ENCODE results near the gene PPP3CB. TPM values are rescaled to one million over a fixed set of nuclear protein-coding genes. Genes with fewer than 3 reads are reported as not detected.

Gene PPP3CB
- total RNA-seq, 1 experiment from 2014 or later: 43.8 TPM

- peaks cover 6% of the 10 kb centered on the region for H3K79me2 ChIP-seq (ENCODE audit: low read length)
- DNase-seq (no peak), ATAC-seq (peak; percentile 55)
- H4K20me1 ChIP-seq (ENCODE audit: low read length): no peaks in the 10 kb centered on the region
- H3K9ac ChIP-seq (ENCODE audit: low read length): no peak overlapping the region
- no peak overlapping the region for H3K4me2 ChIP-seq (ENCODE audit: low read length)
- no peak for TF ChIP-seq EZH2phosphoT487 (IDR thresholded peaks at IDR 0.05; ENCODE audit: borderline replicate concordance, low read length)
- TF ChIP-seq EZH2 (IDR thresholded peaks at IDR 0.05; ENCODE audit: low read length, unreplicated experiment): no peak
- TF ChIP-seq, protein P1, sequence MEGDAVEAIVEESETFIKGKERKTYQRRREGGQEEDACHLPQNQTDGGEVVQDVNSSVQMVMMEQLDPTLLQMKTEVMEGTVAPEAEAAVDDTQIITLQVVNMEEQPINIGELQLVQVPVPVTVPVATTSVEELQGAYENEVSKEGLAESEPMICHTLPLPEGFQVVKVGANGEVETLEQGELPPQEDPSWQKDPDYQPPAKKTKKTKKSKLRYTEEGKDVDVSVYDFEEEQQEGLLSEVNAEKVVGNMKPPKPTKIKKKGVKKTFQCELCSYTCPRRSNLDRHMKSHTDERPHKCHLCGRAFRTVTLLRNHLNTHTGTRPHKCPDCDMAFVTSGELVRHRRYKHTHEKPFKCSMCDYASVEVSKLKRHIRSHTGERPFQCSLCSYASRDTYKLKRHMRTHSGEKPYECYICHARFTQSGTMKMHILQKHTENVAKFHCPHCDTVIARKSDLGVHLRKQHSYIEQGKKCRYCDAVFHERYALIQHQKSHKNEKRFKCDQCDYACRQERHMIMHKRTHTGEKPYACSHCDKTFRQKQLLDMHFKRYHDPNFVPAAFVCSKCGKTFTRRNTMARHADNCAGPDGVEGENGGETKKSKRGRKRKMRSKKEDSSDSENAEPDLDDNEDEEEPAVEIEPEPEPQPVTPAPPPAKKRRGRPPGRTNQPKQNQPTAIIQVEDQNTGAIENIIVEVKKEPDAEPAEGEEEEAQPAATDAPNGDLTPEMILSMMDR (conservative IDR thresholded peaks at IDR 0.05; ENCODE audit: low read depth, low read length): no peak
- H3K27me3 ChIP-seq (ENCODE audit: low read length): no peaks in the 10 kb centered on the region
- no peaks in the 10 kb centered on the region for H3K9me2 ChIP-seq (replicated peaks; ENCODE audit: low read length)
- ChIA-PET POLR2A (ENCODE audit: unreplicated experiment) (interaction anchor here (0.6 kb wide), 4 partner anchors 60 to 551 kb away, joined by 3 to 8 read pairs (median 4); no protein-coding TSS in a partner anchor), CTCF (no interaction called here)
- H3K4me3 ChIP-seq (ENCODE audit: low read length): no peak overlapping the region
- H3K36me3 ChIP-seq (ENCODE audit: low read depth, low read length): peaks cover 25% of the 10 kb centered on the region; the same call in 1 of the 2 replicates
- H3K9me3 ChIP-seq (ENCODE audit: low read length): no peaks in the 10 kb centered on the region
- no peak overlapping the region for H3K27ac ChIP-seq (ENCODE audit: low read length)
- intact Hi-C loops (cut with micrococcal nuclease): no loop called here
- no TSS peak for BruUV-seq (replicated peaks)
- no peak overlapping the region for H2AFZ ChIP-seq (ENCODE audit: low read length)
- H3K4me1 ChIP-seq (ENCODE audit: insufficient read depth, low read length): peaks cover 11% of the 10 kb centered on the region
- H3F3A ChIP-seq (ENCODE audit: low read length, unreplicated experiment): no peaks in the 10 kb centered on the region
Measured at GRCh38 chr10:73501651-73502050, 5.8 kb upstream of the PPP3CB start.

DNA sequence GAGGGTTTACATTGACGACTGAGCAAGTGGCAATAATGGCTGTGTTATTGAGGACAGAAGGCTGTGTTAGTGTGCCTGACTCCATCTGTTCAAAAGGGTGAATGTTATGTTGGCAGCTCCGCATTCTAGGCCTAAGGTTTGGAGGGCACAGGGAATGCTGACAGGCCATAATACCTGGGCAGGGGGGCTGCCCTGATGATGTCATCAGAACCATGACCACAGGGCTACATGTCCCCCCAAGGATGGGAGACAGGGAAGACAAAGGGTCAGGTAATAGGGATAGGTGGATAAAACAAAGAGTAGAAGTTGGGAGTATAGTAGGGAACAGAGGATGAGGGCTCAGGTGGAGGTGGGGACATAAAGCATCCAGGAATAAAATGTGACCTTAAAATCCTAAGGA lies 1.8 kb upstream of the PPP3CB start:
- CTCF ChIA-PET: no interaction called here
- H3K27ac ChIP-seq (ENCODE audit: low read length): no peak overlapping the region
- TF ChIP-seq EZH2phosphoT487 (IDR thresholded peaks at IDR 0.05; ENCODE audit: borderline replicate concordance, low read length) (no peak), EZH2 (IDR thresholded peaks at IDR 0.05; ENCODE audit: low read length, unreplicated experiment) (no peak)
- TF ChIP-seq, protein P1 (conservative IDR thresholded peaks at IDR 0.05; ENCODE audit: low read depth, low read length): no peak
- no peaks in the 10 kb centered on the region for H3K9me2 ChIP-seq (replicated peaks; ENCODE audit: low read length)
- H3K79me2 ChIP-seq (ENCODE audit: low read length): peaks cover 42% of the 10 kb centered on the region
- no peaks in the 10 kb centered on the region for H3K9me3 ChIP-seq (ENCODE audit: low read length)
- ATAC-seq (no peak), DNase-seq (no peak)
- no peak overlapping the region for H3K4me3 ChIP-seq (ENCODE audit: low read length)
- H3F3A ChIP-seq (ENCODE audit: low read length, unreplicated experiment): peaks cover 9% of the 10 kb centered on the region
- no peaks in the 10 kb centered on the region for H4K20me1 ChIP-seq (ENCODE audit: low read length)
- H3K36me3 ChIP-seq (ENCODE audit: low read depth, low read length): peaks cover 16% of the 10 kb centered on the region; the same call in 1 of the 2 replicates
- intact Hi-C loops (cut with micrococcal nuclease): loop anchor here (5.0 kb wide), 2 partner anchors 235 to 250 kb away; partner anchors contain the start of gene DNAJC9
- H3K27me3 ChIP-seq (ENCODE audit: low read length): no peaks in the 10 kb centered on the region
- POLR2A ChIA-PET (ENCODE audit: unreplicated experiment): no interaction called here
- no TSS peak for BruUV-seq (replicated peaks)
- no peak overlapping the region for H3K4me2 ChIP-seq (ENCODE audit: low read length)
- H3K9ac ChIP-seq (ENCODE audit: low read length): no peak overlapping the region
- H3K4me1 ChIP-seq (ENCODE audit: insufficient read depth, low read length): peaks cover 34% of the 10 kb centered on the region
- H2AFZ ChIP-seq (ENCODE audit: low read length): no peak overlapping the region

GRCh38 chr10:73495226-73495883 lies 469 bp downstream of the PPP3CB start:
- 0 out of 2 replicates have a peak, but pooled peaks cover 4% of the 10 kb centered on the region for H4K20me1 ChIP-seq (ENCODE audit: low read length)
- peaks cover 16% of the 10 kb centered on the region; the same call in 1 of the 2 replicates for H3K36me3 ChIP-seq (ENCODE audit: low read depth, low read length)
- ChIA-PET POLR2A (ENCODE audit: unreplicated experiment) (interaction anchor here (0.5 to 3.3 kb wide), 22 partner anchors 12 to 563 kb away, joined by 3 to 58 read pairs (median 6); partner anchors contain the start of genes ANXA7, CFAP70, DNAJC9 and USP54), CTCF (interaction anchor here (0.6 to 0.7 kb wide), 2 partner anchors 248 to 432 kb away, joined by 3 to 6 read pairs; partner anchors contain the start of gene DNAJC9)
- peaks cover 9% of the 10 kb centered on the region for H3F3A ChIP-seq (ENCODE audit: low read length, unreplicated experiment)
- no peaks in the 10 kb centered on the region for H3K27me3 ChIP-seq (ENCODE audit: low read length)
- H3K79me2 ChIP-seq (ENCODE audit: low read length): peaks cover 59% of the 10 kb centered on the region
- H3K9me3 ChIP-seq (ENCODE audit: low read length): no peaks in the 10 kb centered on the region
- BruUV-seq (replicated peaks): TSS peak; percentile 73
- peak overlapping the region; percentile 89 for H3K4me2 ChIP-seq (ENCODE audit: low read length)
- peaks cover 28% of the 10 kb centered on the region for H3K4me1 ChIP-seq (ENCODE audit: insufficient read depth, low read length)
- H3K27ac ChIP-seq (ENCODE audit: low read length): peak overlapping the region; percentile 80
- H3K9me2 ChIP-seq (replicated peaks; ENCODE audit: low read length): no peaks in the 10 kb centered on the region
- H2AFZ ChIP-seq (ENCODE audit: low read length): peak overlapping the region; percentile 80
- H3K9ac ChIP-seq (ENCODE audit: low read length): peak overlapping the region; percentile 88
- intact Hi-C loops (cut with micrococcal nuclease): loop anchor here (1.0 to 5.0 kb wide), 5 partner anchors 15 to 248 kb away; partner anchors contain the start of genes ANXA7 and DNAJC9
- TF ChIP-seq, protein P1 (conservative IDR thresholded peaks at IDR 0.05; ENCODE audit: low read depth, low read length): no peak
- TF ChIP-seq EZH2 (IDR thresholded peaks at IDR 0.05; ENCODE audit: low read length, unreplicated experiment) (no peak), EZH2phosphoT487 (IDR thresholded peaks at IDR 0.05; ENCODE audit: borderline replicate concordance, low read length) (no peak)
- peak overlapping the region; percentile 83 for H3K4me3 ChIP-seq (ENCODE audit: low read length)
- DNase-seq (peak; percentile 100), ATAC-seq (peak; percentile 96)
